Peyer's patch (tissue), 4 donors: Measurements from ENCODE around the gene ZDHHC12. TPM values are rescaled to one million over a fixed set of nuclear protein-coding genes. Genes with fewer than 3 reads are reported as not detected.
A peak's percentile ranks its signal among the peaks of the same experiment; 100 is the strongest.
"Not testable (repeated sequence)": the region's sequence is repeated elsewhere in the genome, so short reads cannot be mapped to it uniquely, and the experiment has no call there.

Source experiments
- DNase-seq, 3 donors: peaks; one replicate each; pipeline ENCODE4 v3.0.0-alpha.2; 2017 to 2019
- H3K27ac ChIP-seq, 4 donors: fragments of 200-600 bp; sonication (generic); one replicate each; pipeline ENCODE4 v1.5.1; 2016 to 2019
- H3K27me3 ChIP-seq, 2 donors: fragments of 200-600 bp; sonication (generic); one replicate each; pipeline ENCODE4 v1.5.1; 2019
- H3K36me3 ChIP-seq, 3 donors: fragments of 200-600 bp; sonication (generic); one replicate each; pipeline ENCODE4 v1.5.1; 2016 to 2019
- H3K4me1 ChIP-seq, 4 donors: fragments of 200-600 bp; sonication (generic); one replicate each; pipeline ENCODE4 v1.5.1; 2016 to 2019
- H3K4me3 ChIP-seq, 4 donors: fragments of 200-600 bp; sonication (generic); 1 replicate in 3 of 4; 2 replicates in 1 of 4; pipeline ENCODE4 v1.5.1; 2016 to 2019; ENCODE audit warnings: mild to moderate bottlenecking in 1 of 4
- H3K9me3 ChIP-seq, 4 donors: fragments of 200-600 bp; sonication (generic); one replicate each; pipeline ENCODE4 v1.5.1; 2016 to 2019; ENCODE audit warnings: mild to moderate bottlenecking in 1 of 4
- POLR2A ChIP-seq, 2 donors: fragments of 450-650 bp; IDR thresholded peaks; one replicate each; pipeline ENCODE4 v1.5.1; 2017; ENCODE audit warnings: antibody characterized with exemption in 2 of 2, mild to moderate bottlenecking in 2 of 2, moderate library complexity in 2 of 2
- total RNA-seq, 4 donors: library from RNA; depleted of rRNA; stranded (reverse); fragments of >200 nt; gene quantifications; one replicate each; pipeline ENCODE4 v1.1.0, GENCODE V29; 2016
- TF ChIP-seq, protein P1 (sequence below), 6 experiments: fragments of 450-650 bp in 4 of 6; fragments of 200-600 bp in 2 of 6; sonication (generic) in 1 of 6; IDR thresholded peaks; one replicate each; pipeline ENCODE4 v1.5.1; 2017 to 2019; ENCODE audit warnings: antibody characterized with exemption in 6 of 6, mild to moderate bottlenecking in 3 of 6, moderate library complexity in 1 of 6

ZDHHC12 gene
- total RNA-seq, 4 donors from 2014 or later, result 21.5 to 177 (median 138) TPM

DNA sequence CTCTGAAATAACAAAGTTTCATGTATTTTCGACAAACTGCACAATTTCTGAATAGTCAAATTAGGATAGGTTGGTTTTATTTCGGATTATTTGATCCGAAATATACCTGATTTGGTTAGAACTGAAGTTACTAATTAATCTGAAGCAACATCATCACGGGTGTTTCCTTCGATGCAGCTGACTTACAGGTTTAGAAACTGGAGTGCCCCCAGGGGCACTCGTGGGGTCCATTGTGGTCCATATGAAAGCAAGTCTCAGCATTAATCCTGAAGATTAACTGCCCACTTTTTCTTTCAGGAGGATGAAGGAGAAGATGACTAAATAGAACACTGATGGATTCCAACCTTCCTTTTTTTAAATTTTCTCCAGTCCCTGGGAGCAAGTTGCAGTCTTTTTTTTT lies 29.6 kb downstream of the ZDHHC12 start:
- TF ChIP-seq, protein P1, sequence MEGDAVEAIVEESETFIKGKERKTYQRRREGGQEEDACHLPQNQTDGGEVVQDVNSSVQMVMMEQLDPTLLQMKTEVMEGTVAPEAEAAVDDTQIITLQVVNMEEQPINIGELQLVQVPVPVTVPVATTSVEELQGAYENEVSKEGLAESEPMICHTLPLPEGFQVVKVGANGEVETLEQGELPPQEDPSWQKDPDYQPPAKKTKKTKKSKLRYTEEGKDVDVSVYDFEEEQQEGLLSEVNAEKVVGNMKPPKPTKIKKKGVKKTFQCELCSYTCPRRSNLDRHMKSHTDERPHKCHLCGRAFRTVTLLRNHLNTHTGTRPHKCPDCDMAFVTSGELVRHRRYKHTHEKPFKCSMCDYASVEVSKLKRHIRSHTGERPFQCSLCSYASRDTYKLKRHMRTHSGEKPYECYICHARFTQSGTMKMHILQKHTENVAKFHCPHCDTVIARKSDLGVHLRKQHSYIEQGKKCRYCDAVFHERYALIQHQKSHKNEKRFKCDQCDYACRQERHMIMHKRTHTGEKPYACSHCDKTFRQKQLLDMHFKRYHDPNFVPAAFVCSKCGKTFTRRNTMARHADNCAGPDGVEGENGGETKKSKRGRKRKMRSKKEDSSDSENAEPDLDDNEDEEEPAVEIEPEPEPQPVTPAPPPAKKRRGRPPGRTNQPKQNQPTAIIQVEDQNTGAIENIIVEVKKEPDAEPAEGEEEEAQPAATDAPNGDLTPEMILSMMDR (IDR thresholded peaks at IDR 0.05), result no peak
- TF ChIP-seq POLR2A (IDR thresholded peaks at IDR 0.05), result no peak
- Histone ChIP-seq H3K4me1 (peaks cover 0 to 15% (median 4%) of the 10 kb centered on the region in 4 donors), H3K4me3 (no peak overlapping the region), H3K27me3 (no peaks in the 10 kb centered on the region), H3K9me3 (no peaks in the 10 kb centered on the region), H3K36me3 (peaks cover 0 to 42% (median 0%) of the 10 kb centered on the region in 3 donors), H3K27ac (no peak overlapping the region)
- no peak for DNase-seq

DNA sequence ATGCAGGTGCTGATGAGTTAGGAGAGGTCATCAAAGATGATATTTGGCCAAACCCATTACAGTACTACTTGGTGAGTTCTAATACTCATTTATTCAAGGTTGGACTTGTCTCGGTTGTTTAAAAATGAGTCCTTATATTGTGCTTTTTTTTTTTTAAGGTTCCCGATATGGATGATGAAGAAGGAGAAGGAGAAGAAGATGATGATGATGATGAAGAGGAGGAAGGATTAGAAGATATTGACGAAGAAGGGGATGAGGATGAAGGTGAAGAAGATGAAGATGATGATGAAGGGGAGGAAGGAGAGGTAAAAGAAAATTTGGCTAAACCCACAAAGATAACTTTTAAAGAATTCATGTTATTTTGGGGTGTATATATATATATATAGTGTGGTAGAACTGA lies 30.2 kb downstream of the ZDHHC12 start:
- DNase-seq, result not testable (repeated sequence)
- peaks cover 0 to 42% (median 0%) of the 10 kb centered on the region in 3 donors for H3K36me3 ChIP-seq

DNA sequence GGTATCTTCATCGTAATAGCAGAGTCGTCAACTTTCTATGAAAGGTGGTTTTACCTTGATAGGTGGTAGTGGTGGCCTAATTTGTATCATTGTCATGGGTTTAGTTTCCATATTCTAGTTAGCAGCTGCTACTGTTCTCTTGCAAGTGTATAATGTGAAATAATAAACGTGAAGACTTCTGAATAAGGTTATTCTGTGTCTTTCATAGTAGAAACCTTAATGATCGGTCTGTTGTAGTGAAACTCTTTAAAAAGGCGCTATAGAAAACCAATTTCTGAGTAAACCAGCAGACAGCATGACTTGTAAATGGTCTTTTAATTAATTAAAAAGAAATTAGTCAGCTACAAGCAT lies 33.3 kb downstream of the ZDHHC12 start:
- no peaks in the 10 kb centered on the region for H3K27me3 ChIP-seq
- peak overlapping the region in 3 of 4 donors; percentile 73 to 82 (median 74) for H3K27ac ChIP-seq
- H3K4me3 ChIP-seq, result peak overlapping the region; percentile 64 to 99 (median 96)
- H3K9me3 ChIP-seq, result no peaks in the 10 kb centered on the region
- no peak for TF ChIP-seq POLR2A (IDR thresholded peaks at IDR 0.05)
- TF ChIP-seq, protein P1 (IDR thresholded peaks at IDR 0.05), result no peak
- H3K36me3 ChIP-seq, result peaks cover 0 to 39% (median 0%) of the 10 kb centered on the region in 3 donors
- H3K4me1 ChIP-seq, result peaks cover 0 to 38% (median 14%) of the 10 kb centered on the region in 4 donors
- no peak for DNase-seq

More for the DNA sequence above, 30.2 kb downstream of the ZDHHC12 start:
- H3K27ac ChIP-seq, H3K27me3 ChIP-seq, H3K4me3 ChIP-seq, H3K9me3 ChIP-seq: not testable (repeated sequence)
- H3K4me1 ChIP-seq, result peaks cover 0 to 15% (median 4%) of the 10 kb centered on the region in 4 donors

- Histone ChIP-seq H3K4me1 (peaks cover 0 to 44% (median 20%) of the 10 kb centered on the region in 4 donors), H3K36me3 (peaks cover 0 to 35% (median 0%) of the 10 kb centered on the region in 3 donors), H3K9me3 (no peaks in the 10 kb centered on the region), H3K27ac (peak overlapping the region; percentile 73 to 97 (median 78)), H3K4me3 (peak overlapping the region; percentile 64 to 99 (median 96)), H3K27me3 (no peaks in the 10 kb centered on the region)
- TF ChIP-seq, protein P1 (IDR thresholded peaks at IDR 0.05), result no peak
- TF ChIP-seq POLR2A (IDR thresholded peaks at IDR 0.05), result no peak
- DNase-seq, result peak in 2 of 3 donors; percentile 54 to 71
Observed at GRCh38 chr9:128689820-128690683, 33.9 kb downstream of the ZDHHC12 start.

- no peaks in the 10 kb centered on the region for H3K9me3 ChIP-seq
- H3K27me3 ChIP-seq, result no peaks in the 10 kb centered on the region
- TF ChIP-seq POLR2A (IDR thresholded peaks at IDR 0.05), result peak in 1 of 2 donors; percentile 91
- TF ChIP-seq, protein P1 (IDR thresholded peaks at IDR 0.05), result no peak
- H3K4me3 ChIP-seq, result peak overlapping the region; percentile 95 to 99 (median 96)
- DNase-seq, result peak in 2 of 3 donors; percentile 52 to 77
- H3K4me1 ChIP-seq, result peaks cover 0 to 50% (median 20%) of the 10 kb centered on the region in 4 donors
- H3K36me3 ChIP-seq, result peaks cover 0 to 27% (median 0%) of the 10 kb centered on the region in 3 donors
- H3K27ac ChIP-seq, result peak overlapping the region; percentile 97 to 99 (median 98)
Observed at GRCh38 chr9:128689293-128689774, 34.6 kb downstream of the ZDHHC12 start.
